HEK293 (cell line): ENCODE results near the gene OR6V1.

Experiments
- CTCF ChIA-PET: fragments of 350-600 bp; formaldehyde crosslinking; extraction: SDS; loops from one replicate; lab custom pipeline; 2021; ENCODE audit warnings: antibody characterized with exemption; lab: Yijun Ruan, JAX
- POLR2A ChIA-PET: fragments of 300-600 bp; formaldehyde crosslinking; extraction: SDS; loops from one replicate; lab custom pipeline; 2020; ENCODE audit warnings: antibody characterized with exemption, inconsistent platforms; lab: Yijun Ruan, JAX
- H3K27ac ChIP-seq: fragments of 200-500 bp; sonication (Bioruptor generic); 2 replicates; pipeline ENCODE4 v1.5.1; 2014; ENCODE audit warnings: low read depth, low read length, control low read depth, inconsistent platforms; ENCODE audit errors: extremely low read depth
- H3K36me3 ChIP-seq, 2 experiments: fragments of 200-500 bp in 1 of 2; sonication (Bioruptor generic) in 1 of 2; 1 replicate in 1 of 2; 2 replicates in 1 of 2; pipeline ENCODE4 v1.5.1; 2014 to 2017; ENCODE audit warnings: inconsistent platforms in 2 of 2, low read length in 2 of 2; ENCODE audit not compliant: control insufficient read depth in 2 of 2, insufficient read depth in 1 of 2
- H3K4me1 ChIP-seq: fragments of 200-500 bp; sonication (Bioruptor generic); 2 replicates; pipeline ENCODE4 v1.5.1; 2014; ENCODE audit warnings: mild to moderate bottlenecking, low read length, inconsistent platforms; ENCODE audit not compliant: control insufficient read depth, insufficient read depth
- H3K4me3 ChIP-seq: 2 replicates; pipeline ENCODE4 v1.5.1; 2011; ENCODE audit warnings: low read depth, mild to moderate bottlenecking, control low read depth, low read length, moderate library complexity
- H3K9me3 ChIP-seq: fragments of 200-500 bp; sonication (Bioruptor generic); 2 replicates; pipeline ENCODE4 v1.5.1; 2014; ENCODE audit warnings: low read depth, low read length, inconsistent platforms; ENCODE audit not compliant: control insufficient read depth, insufficient read depth
- GFI1B ChIP-seq: fragments of 450-650 bp; formaldehyde crosslinking; IDR thresholded peaks from 2 replicates; pipeline ENCODE4 v1.5.1; 2016; ENCODE audit warnings: missing biosample characterization, missing genetic modification characterization
- GLIS2 ChIP-seq: fragments of 450-650 bp; formaldehyde crosslinking; IDR thresholded peaks from 2 replicates; pipeline ENCODE4 v1.5.1; 2016; ENCODE audit warnings: missing biosample characterization, missing genetic modification characterization
- KLF1 ChIP-seq: fragments of 450-650 bp; formaldehyde crosslinking; IDR thresholded peaks from 2 replicates; pipeline ENCODE4 v1.5.1; 2016; ENCODE audit warnings: missing biosample characterization, missing genetic modification characterization
- MYNN ChIP-seq: fragments of 450-650 bp; formaldehyde crosslinking; IDR thresholded peaks from 2 replicates; pipeline ENCODE4 v1.5.1; 2016; ENCODE audit warnings: missing biosample characterization, missing genetic modification characterization, borderline replicate concordance
- PATZ1 ChIP-seq: fragments of 450-650 bp; formaldehyde crosslinking; IDR thresholded peaks from 2 replicates; pipeline ENCODE4 v1.5.1; 2016; ENCODE audit warnings: missing biosample characterization, missing genetic modification characterization
- TRIM28 ChIP-seq: IDR thresholded peaks from 2 replicates; pipeline ENCODE4 v1.6.1; 2011; ENCODE audit warnings: low read length, control low read depth, borderline replicate concordance
- ZNF121 ChIP-seq: fragments of 450-650 bp; formaldehyde crosslinking; IDR thresholded peaks from 2 replicates; pipeline ENCODE4 v1.5.1; 2016; ENCODE audit warnings: missing biosample characterization, missing genetic modification characterization
- ZNF19 ChIP-seq: fragments of 450-650 bp; formaldehyde crosslinking; IDR thresholded peaks from 2 replicates; pipeline ENCODE4; 2016; ENCODE audit warnings: missing biosample characterization, missing genetic modification characterization, low read depth
- ZNF214 ChIP-seq: fragments of 450-650 bp; formaldehyde crosslinking; IDR thresholded peaks from 2 replicates; pipeline ENCODE4 v1.5.1; 2017; ENCODE audit warnings: missing biosample characterization, mild to moderate bottlenecking, missing genetic modification characterization, borderline replicate concordance
- ZNF292 ChIP-seq: fragments of 450-650 bp; formaldehyde crosslinking; IDR thresholded peaks from 2 replicates; pipeline ENCODE4 v1.5.1; 2016; ENCODE audit warnings: low read depth, missing biosample characterization, missing genetic modification characterization, borderline replicate concordance
- ZNF391 ChIP-seq: fragments of 450-650 bp; formaldehyde crosslinking; IDR thresholded peaks from 2 replicates; pipeline ENCODE4 v1.5.1; 2016; ENCODE audit warnings: low read depth, missing biosample characterization, missing genetic modification characterization, borderline replicate concordance
- ZNF521 ChIP-seq: fragments of 450-650 bp; formaldehyde crosslinking; IDR thresholded peaks from 2 replicates; pipeline ENCODE4 v1.5.1; 2017; ENCODE audit warnings: missing biosample characterization, mild to moderate bottlenecking, missing genetic modification characterization
- ZNF555 ChIP-seq: fragments of 450-650 bp; formaldehyde crosslinking; conservative IDR thresholded peaks from 2 replicates; pipeline ENCODE4 v1.5.1; 2017; ENCODE audit warnings: missing biosample characterization, mild to moderate bottlenecking, missing genetic modification characterization, inconsistent platforms
- ZNF639 ChIP-seq: fragments of 450-650 bp; formaldehyde crosslinking; IDR thresholded peaks from 2 replicates; pipeline ENCODE4 v1.5.1; 2016; ENCODE audit warnings: missing biosample characterization, missing genetic modification characterization
- ZNF704 ChIP-seq: fragments of 450-650 bp; formaldehyde crosslinking; IDR thresholded peaks from 2 replicates; pipeline ENCODE4 v1.5.1; 2016; ENCODE audit warnings: missing biosample characterization, missing genetic modification characterization
- ZNF707 ChIP-seq: fragments of 450-650 bp; formaldehyde crosslinking; IDR thresholded peaks from 2 replicates; pipeline ENCODE4 v1.5.1; 2016; ENCODE audit warnings: missing biosample characterization, missing genetic modification characterization
- ZNF830 ChIP-seq: fragments of 450-650 bp; IDR thresholded peaks from 2 replicates; pipeline ENCODE4 v1.5.0; 2018; ENCODE audit warnings: missing biosample characterization, missing genetic modification characterization, low read depth, mild to moderate bottlenecking, moderate library complexity
- ZSCAN18 ChIP-seq: fragments of 450-650 bp; formaldehyde crosslinking; IDR thresholded peaks from 2 replicates; pipeline ENCODE4 v1.5.1; 2016; ENCODE audit warnings: missing biosample characterization, missing genetic modification characterization

OR6V1 gene

GRCh38 chr7:143013893-143014292 lies 38.2 kb upstream of the OR6V1 start:
- no peaks in the 10 kb centered on the region for H3K9me3 ChIP-seq
- TF ChIP-seq ZNF121 (tag by site-specific recombination): no peak
- TF ChIP-seq TRIM28: no peak
- TF ChIP-seq ZNF704 (tag by site-specific recombination): no peak
- TF ChIP-seq ZNF214 (tag by site-specific recombination): no peak
- TF ChIP-seq ZNF292: no peak
- no peak for TF ChIP-seq MYNN (tag by site-specific recombination)
- TF ChIP-seq PATZ1 (tag by site-specific recombination): no peak
- TF ChIP-seq GLIS2 (tag by site-specific recombination): no peak
- no peak for TF ChIP-seq KLF1 (tag by site-specific recombination)
- no peak for TF ChIP-seq GFI1B
- TF ChIP-seq ZNF830 (tag by site-specific recombination): no peak
- TF ChIP-seq ZNF521: no peak
- TF ChIP-seq ZNF555 (tag by site-specific recombination): no peak
- H3K4me3 ChIP-seq: no peak overlapping the region
- ChIA-PET CTCF (interaction anchor here (0.9 to 2.2 kb wide), 3 partner anchors 11 to 202 kb away, joined by 3 to 14 read pairs (median 4); no protein-coding TSS in a partner anchor), POLR2A (no interaction called here)
- H3K27ac ChIP-seq: no peak overlapping the region
- no peaks in the 10 kb centered on the region for H3K4me1 ChIP-seq
- H3K36me3 ChIP-seq: no peaks in the 10 kb centered on the region

GRCh38 chr7:143015084-143015483 lies 37.1 kb upstream of the OR6V1 start:
- H3K4me1 ChIP-seq: no peaks in the 10 kb centered on the region
- no peaks in the 10 kb centered on the region for H3K9me3 ChIP-seq
- ChIA-PET CTCF (interaction anchor here (1.1 to 2.9 kb wide), 3 partner anchors 12 to 200 kb away, joined by 3 to 25 read pairs (median 14); no protein-coding TSS in a partner anchor), POLR2A (no interaction called here)
- TF ChIP-seq ZNF707 (tag by site-specific recombination) (no peak), ZNF19 (tag by site-specific recombination) (no peak), ZSCAN18 (tag by site-specific recombination) (no peak), ZNF391 (tag by site-specific recombination) (no peak), ZNF639 (tag by site-specific recombination) (no peak)
- H3K36me3 ChIP-seq: no peaks in the 10 kb centered on the region
- H3K27ac ChIP-seq: no peak overlapping the region
- H3K4me3 ChIP-seq: no peak overlapping the region
